HT-29 (cell line): ENCODE results near the gene DENND10. TPM values are rescaled to one million over a fixed set of nuclear protein-coding genes. Genes with fewer than 3 reads are reported as not detected.
A peak's percentile ranks its signal among the peaks of the same experiment; 100 is the strongest.
"Not testable (repeated sequence)": the region's sequence is repeated elsewhere in the genome, so short reads cannot be mapped to it uniquely, and the experiment has no call there.

Source experiments
- DNase-seq: peaks from one replicate; pipeline ENCODE4 v3.0.0-alpha.2; 2015; ENCODE audit warnings: low spot score
- total RNA-seq: library from RNA; depleted of rRNA; stranded (reverse); fragments of >200 nt; shearing (Covaris generic); gene quantifications from 2 replicates; pipeline ENCODE4 v1.2.3, GENCODE V29; 2014; rRNA removed

DENND10 gene
- total RNA-seq: 29.6 and 31.6 TPM in 2 replicates

GRCh38 chr10:119103903-119104653 lies at the start of gene DENND10:
Gene DENND10, plus strand, starts transcription at chr10:119104113. Its CDS starts 30 bp downstream, at chr10:119104143.
- peak; percentile 74 for DNase-seq

GRCh38 chr10:119055472-119055871 lies 48.4 kb upstream of the DENND10 start:
- DNase-seq: no peak

GRCh38 chr10:119058010-119058409 lies 45.9 kb upstream of the DENND10 start:
- DNase-seq: no peak

- DNase-seq: no peak
Observed at GRCh38 chr10:119059557-119059956, 44.4 kb upstream of the DENND10 start.

GRCh38 chr10:119060107-119060506 lies 43.8 kb upstream of the DENND10 start:
- no peak for DNase-seq

GRCh38 chr10:119061352-119061751 lies 42.6 kb upstream of the DENND10 start:
- no peak for DNase-seq

- no peak for DNase-seq
Observed at GRCh38 chr10:119061926-119062325, 42.0 kb upstream of the DENND10 start.

- no peak for DNase-seq
Observed at GRCh38 chr10:119070395-119071165, 33.3 kb upstream of the DENND10 start.

GRCh38 chr10:119073584-119073983 lies 30.3 kb upstream of the DENND10 start:
- no peak for DNase-seq

GRCh38 chr10:119078422-119079179 lies 25.3 kb upstream of the DENND10 start:
- DNase-seq: no peak

- DNase-seq: peak; percentile 71
Observed at GRCh38 chr10:119079599-119080520, 24.1 kb upstream of the DENND10 start.

GRCh38 chr10:119080521-119081259 lies 23.2 kb upstream of the DENND10 start, which contains the start of gene EIF3A:
Gene EIF3A, minus strand, starts transcription at chr10:119080817. Its CDS starts 141 bp downstream, at chr10:119080676.
- DNase-seq: peak; percentile 92

GRCh38 chr10:119084896-119085295 lies 19.0 kb upstream of the DENND10 start:
- DNase-seq: no peak

- DNase-seq: no peak
Observed at GRCh38 chr10:119087271-119087882, 16.5 kb upstream of the DENND10 start.

- DNase-seq: no peak
Observed at GRCh38 chr10:119090026-119090795, 13.7 kb upstream of the DENND10 start.

- no peak for DNase-seq
Observed at GRCh38 chr10:119090968-119091367, 12.9 kb upstream of the DENND10 start.

GRCh38 chr10:119095640-119096039 lies 8.3 kb upstream of the DENND10 start:
- DNase-seq: no peak

GRCh38 chr10:119096641-119097415 lies 7.1 kb upstream of the DENND10 start:
- not testable (repeated sequence) for DNase-seq
